Stomach (tissue), 4 donors: ENCODE measurements around the gene NDUFS5.

Source experiments
- EP300 ChIP-seq: sonication (generic); formaldehyde crosslinking; IDR thresholded peaks from one replicate; pipeline ENCODE4 v1.6.1; 2017; ENCODE audit warnings: antibody characterized with exemption
- POLR2A ChIP-seq, 4 donors: fragments of 450-650 bp; IDR thresholded peaks; one replicate each; pipeline ENCODE4 v1.6.1; 2016; ENCODE audit warnings: antibody characterized with exemption in 4 of 4, control low read depth in 2 of 4, mild to moderate bottlenecking in 1 of 4, moderate library complexity in 1 of 4
- POLR2AphosphoS5 ChIP-seq, 3 donors: sonication (generic); formaldehyde crosslinking; IDR thresholded peaks; one replicate each; pipeline ENCODE4 v1.6.1; 2016; ENCODE audit warnings: antibody characterized with exemption in 3 of 3
- TF ChIP-seq, protein P1 (sequence below), 7 experiments: fragments of 450-650 bp in 4 of 7; fragments of 200-600 bp in 3 of 7; sonication (generic) in 3 of 7; IDR thresholded peaks; one replicate each; pipeline ENCODE4 v1.5.1; 2016 to 2019; ENCODE audit warnings: antibody characterized with exemption in 7 of 7, control low read depth in 2 of 7, mild to moderate bottlenecking in 1 of 7

GRCh38 chr1:39050001-39050400, 23.9 kb downstream of the NDUFS5 start:
- TF ChIP-seq, protein P1, sequence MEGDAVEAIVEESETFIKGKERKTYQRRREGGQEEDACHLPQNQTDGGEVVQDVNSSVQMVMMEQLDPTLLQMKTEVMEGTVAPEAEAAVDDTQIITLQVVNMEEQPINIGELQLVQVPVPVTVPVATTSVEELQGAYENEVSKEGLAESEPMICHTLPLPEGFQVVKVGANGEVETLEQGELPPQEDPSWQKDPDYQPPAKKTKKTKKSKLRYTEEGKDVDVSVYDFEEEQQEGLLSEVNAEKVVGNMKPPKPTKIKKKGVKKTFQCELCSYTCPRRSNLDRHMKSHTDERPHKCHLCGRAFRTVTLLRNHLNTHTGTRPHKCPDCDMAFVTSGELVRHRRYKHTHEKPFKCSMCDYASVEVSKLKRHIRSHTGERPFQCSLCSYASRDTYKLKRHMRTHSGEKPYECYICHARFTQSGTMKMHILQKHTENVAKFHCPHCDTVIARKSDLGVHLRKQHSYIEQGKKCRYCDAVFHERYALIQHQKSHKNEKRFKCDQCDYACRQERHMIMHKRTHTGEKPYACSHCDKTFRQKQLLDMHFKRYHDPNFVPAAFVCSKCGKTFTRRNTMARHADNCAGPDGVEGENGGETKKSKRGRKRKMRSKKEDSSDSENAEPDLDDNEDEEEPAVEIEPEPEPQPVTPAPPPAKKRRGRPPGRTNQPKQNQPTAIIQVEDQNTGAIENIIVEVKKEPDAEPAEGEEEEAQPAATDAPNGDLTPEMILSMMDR (IDR thresholded peaks at IDR 0.05), result no peak
- TF ChIP-seq POLR2A (IDR thresholded peaks at IDR 0.05) (no peak), POLR2AphosphoS5 (IDR thresholded peaks at IDR 0.05) (no peak), EP300 (no peak)
